Measurements from ENCODE around the gene PLPP7.
"Not testable (repeated sequence)": the region's sequence is repeated elsewhere in the genome, so short reads cannot be mapped to it uniquely, and the experiment has no call there.

PLPP7 gene

GRCh38 chr9:131270171-131271015, 19.1 kb upstream of the PLPP7 start:
- peak; percentile 85 for DNase-seq

GRCh38 chr9:131271016-131271273, 18.6 kb upstream of the PLPP7 start:
- not testable (repeated sequence) for DNase-seq

- DNase-seq = no peak
Observed at GRCh38 chr9:131271506-131271931, 18.0 kb upstream of the PLPP7 start.

- DNase-seq = no peak
Observed at GRCh38 chr9:131272212-131272611, 17.3 kb upstream of the PLPP7 start.

GRCh38 chr9:131273146-131273855, 16.2 kb upstream of the PLPP7 start:
- DNase-seq = peak; percentile 56

- DNase-seq = peak; percentile 64
Observed at GRCh38 chr9:131273856-131274673, 15.5 kb upstream of the PLPP7 start.

GRCh38 chr9:131274674-131275331, 14.7 kb upstream of the PLPP7 start:
- no peak for DNase-seq

GRCh38 chr9:131275332-131276093, 14.0 kb upstream of the PLPP7 start:
- peak; percentile 61 for DNase-seq

GRCh38 chr9:131276094-131276888, 13.2 kb upstream of the PLPP7 start, which contains the start of gene FAM78A:
Gene FAM78A (minus strand): TSS chr9:131276510. CDS start chr9:131276179, 331 bp downstream.
- DNase-seq = no peak

- no peak for DNase-seq
Observed at GRCh38 chr9:131276891-131277286, 12.6 kb upstream of the PLPP7 start.

- no peak for DNase-seq
Observed at GRCh38 chr9:131277287-131277909, 12.1 kb upstream of the PLPP7 start.

GRCh38 chr9:131277910-131278701, 11.4 kb upstream of the PLPP7 start:
- peak; percentile 77 for DNase-seq

GRCh38 chr9:131278702-131279111, 10.8 kb upstream of the PLPP7 start:
- no peak for DNase-seq

GRCh38 chr9:131279196-131279862, 10.2 kb upstream of the PLPP7 start:
- DNase-seq = no peak

GRCh38 chr9:131279863-131280570, 9.5 kb upstream of the PLPP7 start:
- no peak for DNase-seq

GRCh38 chr9:131280660-131281059, 8.9 kb upstream of the PLPP7 start:
- no peak for DNase-seq

- DNase-seq = no peak
Observed at GRCh38 chr9:131281119-131281965, 8.2 kb upstream of the PLPP7 start.

- no peak for DNase-seq
Observed at GRCh38 chr9:131282175-131282574, 7.3 kb upstream of the PLPP7 start.

Measured in MV-4-11 (cell line).